Heart right ventricle (tissue), 16 donors: ENCODE data around the gene MYO5B. TPM values are rescaled to one million over a fixed set of nuclear protein-coding genes. Genes with fewer than 3 reads are reported as not detected.
A peak's percentile ranks its signal among the peaks of the same experiment; 100 is the strongest.

Experiments
- ATAC-seq, 8 donors: fragments of 200-7000 bp; cut with Tn5 transposase; one replicate each; pipeline ENCODE4 v1.9.1; 2020; ENCODE audit warnings: mild to moderate bottlenecking in 8 of 8, moderate library complexity in 8 of 8, moderate number of reproducible peaks in 1 of 8
- DNase-seq, 2 donors: peaks; one replicate each; pipeline ENCODE4 v3.0.0-alpha.2; 2020
- H3K27ac ChIP-seq, 10 donors: fragments of 200-600 bp; sonication (generic) in 2 of 10; one replicate each; pipeline versions ENCODE4 v1.5.0 to v1.8.0; 2020 to 2022; ENCODE audit warnings: mild to moderate bottlenecking in 3 of 10
- H3K27me3 ChIP-seq, 7 donors: fragments of 200-600 bp; one replicate each; pipeline ENCODE4 v1.8.0; 2021 to 2022; ENCODE audit warnings: mild to moderate bottlenecking in 2 of 7
- H3K36me3 ChIP-seq, 9 donors: fragments of 200-600 bp; sonication (generic) in 1 of 9; one replicate each; pipeline versions ENCODE4 v1.5.0 to v1.8.0; 2020 to 2022; ENCODE audit warnings: mild to moderate bottlenecking in 2 of 9
- H3K4me1 ChIP-seq, 9 donors: fragments of 200-600 bp; sonication (generic) in 1 of 9; one replicate each; pipeline versions ENCODE4 v1.5.0 to v1.8.0; 2020 to 2022; ENCODE audit warnings: mild to moderate bottlenecking in 4 of 9
- H3K4me3 ChIP-seq, 10 donors: fragments of 200-600 bp; sonication (generic) in 2 of 10; one replicate each; pipeline versions ENCODE4 v1.5.0 to v1.8.0; 2020 to 2022; ENCODE audit warnings: mild to moderate bottlenecking in 7 of 10, moderate library complexity in 2 of 10
- H3K9me3 ChIP-seq, 11 donors: fragments of 200-600 bp in 10 of 11; sonication (generic) in 2 of 11; one replicate each; pipeline versions ENCODE4 v1.5.0 to v1.8.0; 2013 to 2022; ENCODE audit warnings: mild to moderate bottlenecking in 2 of 11, control low read depth in 1 of 11, moderate library complexity in 1 of 11
- WGBS, 2 donors: extraction: QIAGEN DNeasy Blood & Tissue Kit; methylation state at CpG; one replicate each; pipeline ENCODE4 v1.1.7; 2013; ENCODE audit warnings: inconsistent platforms in 1 of 2; 5-methylcytosine and 5-hydroxymethylcytosine counted together
- intact Hi-C, 10 donors: fragments of 100-400 bp; cut with DNase I; formaldehyde crosslinking; loops; one replicate each; pipeline versions ENCODE4 v1.11.1 to v1.14.2; 2022
- polyA plus RNA-seq, 2 donors: library from polyadenylated mRNA; stranded (reverse); fragments of 200-250 nt; gene quantifications; one replicate each; pipeline ENCODE4 v1.2.3, GENCODE V29; 2013
- total RNA-seq, 10 donors: library from RNA; stranded (reverse); fragmentation: NEBNext Ultra II Directional in 3 of 10; extraction: Animal tissue kit (Norgen Biotek cat#: 25700) in 3 of 10; gene quantifications; one replicate each; pipeline versions ENCODE4 v1.2.1 to v1.2.4, GENCODE V29; 2021 to 2023
- TF ChIP-seq, protein P1 (sequence below), 9 donors: fragments of 200-600 bp; sonication (generic) in 2 of 9; IDR thresholded peaks; one replicate each; pipeline versions ENCODE4 v1.5.0 to v1.8.0; 2021 to 2022; ENCODE audit warnings: antibody characterized with exemption in 9 of 9, mild to moderate bottlenecking in 5 of 9, moderate library complexity in 1 of 9
- donor health status: Arrhythmogenic right ventricular cardiomyopathy.
- donor health status: ischemic (EF 13 %, LVEDD 7.1; RV severe dilation, severe dysfunction).
- donor health status: healthy with polysubstance abuse.
- donor health status: DM: no; HTN: yes; CAD: no.
- donor health status: DM: no; HTN: no; CAD: no.
- donor health status: ischemic (EF 25% LVEDD 6.9; RV normal size, moderate dysfunction).
- donor health status: ischemic (EF 25% LVEDD 5.7; RV mildly dilated, moderate dysfunction).
- donor health status: healthy.
- donor health status: DM: yes; HTN: yes; CAD: no.
- donor health status: Ischemic cardiomyopathy.
- donor health status: ischemic (EF 35%, LVEDD 5.7; RV mildly dilated, moderate dysfunction).
- donor health status: nonischemic (EF 11% LVEDD 7.7; RV severe dilation, severe dysfunction).
- donor health status: DM: yes; HTN: yes; CAD: no.
- donor health status: PGD.
- donor health status: ischemic (EF 29% LVEDD 5.4; RV normal size, mild dysfunction).
- donor health status: nonischemic (EF 23%, LVEDD 6.1; RV moderate dilation, normal function).

MYO5B gene
- total and polyA plus RNA-seq, 12 donors: 0.20 to 3.7 (median 0.93) TPM

GRCh38 chr18:49817947-49818346, 377.0 kb downstream of the MYO5B start:
- Histone ChIP-seq H3K27ac (no peak overlapping the region), H3K4me3 (no peak overlapping the region), H3K9me3 (no peaks in the 10 kb centered on the region), H3K27me3 (no peaks in the 10 kb centered on the region), H3K4me1 (peaks cover 0 to 14% (median 3%) of the 10 kb centered on the region in 9 donors), H3K36me3 (peaks cover 0 to 7% (median 0%) of the 10 kb centered on the region in 9 donors)
- TF ChIP-seq, protein P1, sequence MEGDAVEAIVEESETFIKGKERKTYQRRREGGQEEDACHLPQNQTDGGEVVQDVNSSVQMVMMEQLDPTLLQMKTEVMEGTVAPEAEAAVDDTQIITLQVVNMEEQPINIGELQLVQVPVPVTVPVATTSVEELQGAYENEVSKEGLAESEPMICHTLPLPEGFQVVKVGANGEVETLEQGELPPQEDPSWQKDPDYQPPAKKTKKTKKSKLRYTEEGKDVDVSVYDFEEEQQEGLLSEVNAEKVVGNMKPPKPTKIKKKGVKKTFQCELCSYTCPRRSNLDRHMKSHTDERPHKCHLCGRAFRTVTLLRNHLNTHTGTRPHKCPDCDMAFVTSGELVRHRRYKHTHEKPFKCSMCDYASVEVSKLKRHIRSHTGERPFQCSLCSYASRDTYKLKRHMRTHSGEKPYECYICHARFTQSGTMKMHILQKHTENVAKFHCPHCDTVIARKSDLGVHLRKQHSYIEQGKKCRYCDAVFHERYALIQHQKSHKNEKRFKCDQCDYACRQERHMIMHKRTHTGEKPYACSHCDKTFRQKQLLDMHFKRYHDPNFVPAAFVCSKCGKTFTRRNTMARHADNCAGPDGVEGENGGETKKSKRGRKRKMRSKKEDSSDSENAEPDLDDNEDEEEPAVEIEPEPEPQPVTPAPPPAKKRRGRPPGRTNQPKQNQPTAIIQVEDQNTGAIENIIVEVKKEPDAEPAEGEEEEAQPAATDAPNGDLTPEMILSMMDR (IDR thresholded peaks at IDR 0.05): no peak
- ATAC-seq (no peak), DNase-seq (no peak)
- intact Hi-C loops: no loop called here
- 94 to 97% methylated on average over 5 of the region's 5 CpGs for WGBS, 2 donors

GRCh38 chr18:49815927-49816326, 379.0 kb downstream of the MYO5B start:
- Histone ChIP-seq H3K9me3 (no peaks in the 10 kb centered on the region), H3K4me1 (peaks cover 3 to 33% (median 16%) of the 10 kb centered on the region in 9 donors), H3K36me3 (peaks cover 0 to 7% (median 0%) of the 10 kb centered on the region in 9 donors), H3K27ac (no peak overlapping the region), H3K27me3 (no peaks in the 10 kb centered on the region), H3K4me3 (no peak overlapping the region)
- ATAC-seq (no peak), DNase-seq (no peak)
- TF ChIP-seq, protein P1 (IDR thresholded peaks at IDR 0.05): no peak
- WGBS, 2 donors: 94 to 96% methylated on average over 4 of the region's 4 CpGs
- intact Hi-C loops: no loop called here

- intact Hi-C loops: no loop called here
- peak in 1 of 2 donors; percentile 64 for DNase-seq
Observed at GRCh38 chr18:49814147-49814499, 380.8 kb downstream of the MYO5B start.

DNA sequence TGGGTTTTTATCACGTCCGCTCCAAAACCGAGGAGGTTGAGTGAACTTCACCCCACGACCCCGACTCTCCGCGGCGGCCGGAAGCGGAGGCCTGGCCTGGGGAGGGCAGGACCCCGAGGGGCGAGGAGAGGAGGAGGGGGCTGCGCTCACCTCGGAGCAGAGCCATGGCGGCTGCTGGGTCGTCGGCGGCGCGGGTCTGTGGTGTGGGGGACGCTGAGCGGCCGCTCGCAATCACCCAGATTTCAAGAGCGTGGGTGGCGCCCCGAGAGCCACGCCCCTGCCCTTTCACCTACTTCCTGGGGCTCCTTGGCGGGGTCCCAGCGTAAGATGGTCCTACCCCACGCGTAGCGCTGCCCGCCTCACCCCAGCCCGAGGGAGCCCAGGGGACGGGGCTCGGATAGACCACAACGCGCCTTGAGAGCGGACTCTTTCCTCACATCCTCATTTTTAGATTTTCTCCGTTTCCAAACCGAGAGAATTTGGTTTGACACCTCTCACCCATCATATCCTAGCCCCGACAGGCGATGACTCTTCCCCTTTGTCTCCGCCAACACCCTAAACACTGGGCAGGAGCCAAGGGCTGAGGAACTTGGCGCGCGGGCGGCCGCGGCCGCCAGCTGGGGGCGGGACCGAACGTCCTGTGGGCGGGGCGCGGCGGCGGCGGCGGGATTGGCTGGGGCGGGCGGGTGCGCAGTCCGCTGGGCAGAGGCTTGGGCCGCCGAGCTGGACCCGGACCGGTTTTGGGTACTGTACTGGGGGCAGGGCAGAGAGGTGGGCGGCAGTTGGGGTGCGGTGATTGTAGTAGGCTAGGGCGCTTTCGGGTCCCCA, 381.4 kb downstream of the MYO5B start, which contains the start of gene ACAA2:
Gene ACAA2, minus strand, starts transcription at position 215 of the 828 bp plus-strand sequence. Its CDS starts 49 bp downstream, at position 166.
- intact Hi-C loops: no loop called here
- H3K36me3 ChIP-seq: peaks cover 0 to 7% (median 0%) of the 10 kb centered on the region in 9 donors
- WGBS, 2 donors: 0 to 1% methylated on average over 74 of the region's 74 CpGs
- peaks cover 3 to 31% (median 16%) of the 10 kb centered on the region in 9 donors for H3K4me1 ChIP-seq
- TF ChIP-seq, protein P1 (IDR thresholded peaks at IDR 0.05): no peak
- peak within 1 kb of the TSS; percentile 91 to 100 (median 98) for H3K27ac ChIP-seq
- H3K9me3 ChIP-seq: peaks cover 0 to 17% (median 4%) of the 10 kb centered on the region in 11 donors
- no peaks in the 10 kb centered on the region for H3K27me3 ChIP-seq
- H3K4me3 ChIP-seq: peak within 1 kb of the TSS; percentile 65 to 86 (median 74)
- ATAC-seq (peak; percentile 95 to 98 (median 96)), DNase-seq (peak; percentile 89 to 92)

More at GRCh38 chr18:49814147-49814499, 380.8 kb downstream of the MYO5B start:
- H3K9me3 ChIP-seq: peaks cover 0 to 11% (median 2%) of the 10 kb centered on the region in 11 donors
- no peaks in the 10 kb centered on the region for H3K27me3 ChIP-seq
- peak overlapping the region; percentile 91 to 100 (median 98) for H3K27ac ChIP-seq
- peaks cover 3 to 31% (median 16%) of the 10 kb centered on the region in 9 donors for H3K4me1 ChIP-seq
- peak; percentile 31 to 74 (median 68) for ATAC-seq
- 0 to 1% methylated on average over 24 of the region's 24 CpGs for WGBS, 2 donors
- TF ChIP-seq, protein P1 (IDR thresholded peaks at IDR 0.05): no peak
- H3K36me3 ChIP-seq: peaks cover 0 to 7% (median 0%) of the 10 kb centered on the region in 9 donors
- H3K4me3 ChIP-seq: peak overlapping the region; percentile 65 to 86 (median 74)
